Measurements from ENCODE around the gene GJB4. TPM values are rescaled to one million over a fixed set of nuclear protein-coding genes. Genes with fewer than 3 reads are reported as not detected.

The GJB4 gene
- total RNA-seq, 1 donor from 2014 or later: not detected

- H3K9me3 Mint-ChIP-seq (ENCODE audit: unreplicated experiment): no peaks in the 10 kb centered on the region
- DNase-seq (ENCODE audit: extremely low spot score, unreplicated experiment): no peak
- no peaks in the 10 kb centered on the region for H3K4me1 Mint-ChIP-seq (ENCODE audit: unreplicated experiment)
- peaks cover 11% of the 10 kb centered on the region for H3K27me3 Mint-ChIP-seq (ENCODE audit: unreplicated experiment)
- no peak for TF ChIP-seq CTCF (IDR thresholded peaks at IDR 0.05)
- H3K27ac Mint-ChIP-seq (ENCODE audit: unreplicated experiment): no peak overlapping the region
- no peak overlapping the region for H3K4me3 Mint-ChIP-seq (ENCODE audit: unreplicated experiment)
- no peaks in the 10 kb centered on the region for H3K36me3 Mint-ChIP-seq (ENCODE audit: unreplicated experiment)
These were observed 12.5 kb upstream of the GJB4 start for GRCh38 chr1:34746785-34747637.

- peaks cover 6% of the 10 kb centered on the region for H3K27me3 Mint-ChIP-seq (ENCODE audit: unreplicated experiment)
- no peaks in the 10 kb centered on the region for H3K36me3 Mint-ChIP-seq (ENCODE audit: unreplicated experiment)
- H3K4me1 Mint-ChIP-seq (ENCODE audit: unreplicated experiment): no peaks in the 10 kb centered on the region
- no peaks in the 10 kb centered on the region for H3K9me3 Mint-ChIP-seq (ENCODE audit: unreplicated experiment)
- no peak for DNase-seq (ENCODE audit: extremely low spot score, unreplicated experiment)
- no peak overlapping the region for H3K4me3 Mint-ChIP-seq (ENCODE audit: unreplicated experiment)
- TF ChIP-seq CTCF (IDR thresholded peaks at IDR 0.05): no peak
- no peak overlapping the region for H3K27ac Mint-ChIP-seq (ENCODE audit: unreplicated experiment)
These were observed 11.9 kb upstream of the GJB4 start for GRCh38 chr1:34747638-34747941.

GRCh38 chr1:34749992-34750391 lies 9.5 kb upstream of the GJB4 start:
- no peak for DNase-seq (ENCODE audit: extremely low spot score, unreplicated experiment)
- H3K9me3 Mint-ChIP-seq (ENCODE audit: unreplicated experiment): peaks cover 5% of the 10 kb centered on the region
- no peak overlapping the region for H3K4me3 Mint-ChIP-seq (ENCODE audit: unreplicated experiment)
- no peaks in the 10 kb centered on the region for H3K4me1 Mint-ChIP-seq (ENCODE audit: unreplicated experiment)
- no peak for TF ChIP-seq CTCF (IDR thresholded peaks at IDR 0.05)
- H3K27ac Mint-ChIP-seq (ENCODE audit: unreplicated experiment): no peak overlapping the region
- no peaks in the 10 kb centered on the region for H3K36me3 Mint-ChIP-seq (ENCODE audit: unreplicated experiment)
- H3K27me3 Mint-ChIP-seq (ENCODE audit: unreplicated experiment): peaks cover 6% of the 10 kb centered on the region

- Mint-ChIP-seq H3K4me3 (ENCODE audit: unreplicated experiment) (no peak overlapping the region), H3K27me3 (ENCODE audit: unreplicated experiment) (peaks cover 6% of the 10 kb centered on the region), H3K4me1 (ENCODE audit: unreplicated experiment) (no peaks in the 10 kb centered on the region), H3K36me3 (ENCODE audit: unreplicated experiment) (no peaks in the 10 kb centered on the region), H3K27ac (ENCODE audit: unreplicated experiment) (no peak overlapping the region), H3K9me3 (ENCODE audit: unreplicated experiment) (peaks cover 5% of the 10 kb centered on the region)
- TF ChIP-seq CTCF (IDR thresholded peaks at IDR 0.05): no peak
- no peak for DNase-seq (ENCODE audit: extremely low spot score, unreplicated experiment)
These were observed 8.9 kb upstream of the GJB4 start for GRCh38 chr1:34750610-34751009.

- Mint-ChIP-seq H3K4me3 (ENCODE audit: unreplicated experiment) (no peak overlapping the region), H3K4me1 (ENCODE audit: unreplicated experiment) (no peaks in the 10 kb centered on the region), H3K27me3 (ENCODE audit: unreplicated experiment) (peaks cover 4% of the 10 kb centered on the region), H3K36me3 (ENCODE audit: unreplicated experiment) (no peaks in the 10 kb centered on the region), H3K27ac (ENCODE audit: unreplicated experiment) (no peak overlapping the region), H3K9me3 (ENCODE audit: unreplicated experiment) (peaks cover 5% of the 10 kb centered on the region)
- no peak for DNase-seq (ENCODE audit: extremely low spot score, unreplicated experiment)
- no peak for TF ChIP-seq CTCF (IDR thresholded peaks at IDR 0.05)
These were observed 6.4 kb upstream of the GJB4 start for GRCh38 chr1:34753163-34753562.
